GM15510 (cell line): ENCODE data around the gene ID2.

Experiments
- POLR2A ChIP-seq: IDR thresholded peaks from 3 replicates; pipeline ENCODE4 v1.6.1; 2011; ENCODE audit warnings: borderline replicate concordance; ENCODE audit not compliant: insufficient read length; ENCODE audit errors: extremely low read depth

Gene ID2

DNA sequence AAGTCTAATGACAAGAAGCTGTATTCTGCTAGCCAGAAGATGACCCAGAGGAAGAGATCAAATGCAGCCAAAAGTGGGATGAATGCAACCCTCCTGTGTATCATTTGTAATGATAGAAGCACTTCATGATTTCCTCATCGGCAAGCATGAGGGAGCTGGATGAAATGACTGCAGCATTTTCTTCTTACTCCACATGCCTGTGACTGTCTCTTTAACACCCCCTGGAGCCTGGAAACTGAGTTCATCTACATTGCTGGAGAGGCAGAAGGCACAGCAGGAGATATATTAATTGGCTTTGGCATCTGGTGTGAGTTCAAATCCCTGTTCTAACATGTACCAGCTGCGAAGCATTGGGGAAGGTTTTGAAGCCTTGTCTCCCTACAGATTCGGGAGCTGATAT lies 37.7 kb downstream of the ID2 start:
- TF ChIP-seq POLR2A = no peak

DNA sequence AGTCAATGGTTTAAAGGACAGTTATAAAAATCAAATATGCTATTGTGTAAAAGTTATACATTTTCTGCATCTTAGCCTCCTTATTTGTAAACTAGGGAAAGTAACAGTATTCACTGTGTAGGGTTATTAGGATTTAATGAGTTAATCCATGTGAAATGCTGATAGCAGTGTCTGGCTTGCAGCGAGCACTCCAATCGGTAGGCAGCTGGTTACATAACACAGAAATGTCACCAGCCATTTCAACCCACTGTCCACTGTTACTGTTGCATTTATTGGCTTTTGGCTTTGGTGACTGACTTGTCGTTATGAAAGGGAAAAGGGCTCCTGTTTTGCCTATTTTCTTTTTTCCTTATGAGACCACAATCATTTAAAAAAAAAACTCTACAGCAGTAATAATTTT lies 38.9 kb downstream of the ID2 start:
- TF ChIP-seq POLR2A = no peak

- no peak for TF ChIP-seq POLR2A
These were observed 39.6 kb downstream of the ID2 start for GRCh38 chr2:8721410-8721809.

DNA sequence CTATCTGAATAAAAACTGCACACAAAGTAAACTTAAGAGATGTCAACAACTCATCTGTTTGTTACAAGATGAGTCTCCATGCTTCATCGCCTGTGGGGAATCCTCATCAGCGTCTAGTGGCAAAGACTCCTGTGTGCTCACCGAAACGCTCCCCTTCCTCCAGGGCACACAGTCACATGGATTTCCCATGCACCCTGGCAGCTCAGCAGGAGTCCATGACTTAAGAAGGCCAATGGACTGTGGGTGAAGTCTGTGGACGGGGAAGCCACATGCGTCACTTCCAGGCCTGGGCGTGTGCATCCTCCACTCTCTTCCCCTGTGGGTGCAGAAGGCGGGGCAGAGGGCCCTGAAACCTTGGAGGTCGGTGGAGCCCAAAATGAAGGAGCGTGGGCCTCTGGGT lies 41.1 kb downstream of the ID2 start:
- no peak for TF ChIP-seq POLR2A

- no peak for TF ChIP-seq POLR2A
These were observed 44.0 kb downstream of the ID2 start for GRCh38 chr2:8725838-8726237.

DNA sequence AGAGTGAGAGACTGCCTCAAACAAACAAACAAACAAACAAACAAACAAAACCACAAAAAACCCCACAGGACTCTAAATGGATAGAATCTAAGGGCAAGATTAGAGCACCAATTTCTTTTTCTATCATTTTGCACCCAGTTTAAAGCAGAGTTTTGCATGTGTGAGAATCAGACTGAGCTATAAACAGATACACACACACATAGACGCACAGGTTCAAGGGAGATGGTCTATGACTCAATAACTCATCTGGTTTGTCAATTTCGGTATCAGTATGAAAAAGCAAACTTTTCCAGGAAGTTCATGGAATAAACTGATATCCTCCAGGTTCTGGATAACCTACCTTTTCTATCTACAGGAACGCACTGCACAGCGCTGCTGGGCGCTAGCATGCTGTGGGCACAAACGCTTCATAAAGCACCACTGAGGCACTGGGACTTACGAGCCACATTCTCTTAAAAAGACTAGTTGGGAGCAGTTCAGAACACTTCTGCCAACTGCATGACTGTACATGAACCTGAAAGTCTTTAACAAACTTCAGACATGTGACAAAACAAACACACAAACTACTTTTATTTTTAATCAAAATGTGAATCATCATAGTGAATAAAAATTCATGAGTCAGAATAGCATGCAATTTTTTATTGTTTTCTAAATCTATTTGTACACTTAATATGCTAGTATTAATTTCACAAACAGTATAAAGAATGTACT lies 46.6 kb downstream of the ID2 start:
- TF ChIP-seq POLR2A = no peak

DNA sequence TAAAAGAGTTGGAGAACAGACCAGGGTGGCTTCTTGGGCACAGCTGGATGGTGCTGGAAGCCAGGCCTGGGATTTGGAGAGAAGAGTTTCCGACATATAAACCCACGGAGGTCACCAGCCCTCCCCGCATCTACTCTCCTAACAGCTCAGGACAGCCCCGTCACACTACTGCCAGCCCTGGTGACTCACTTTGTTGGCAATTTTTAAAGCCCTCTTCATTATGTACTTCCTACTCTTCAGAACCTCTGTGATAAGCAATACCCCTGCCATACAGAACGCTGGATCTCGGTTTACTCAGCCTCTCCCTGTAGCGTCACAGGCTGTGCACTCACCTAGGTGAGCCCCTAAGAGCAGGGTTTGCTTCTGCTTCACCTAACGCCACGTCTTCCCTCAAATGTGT lies 48.1 kb downstream of the ID2 start:
- TF ChIP-seq POLR2A = no peak

DNA sequence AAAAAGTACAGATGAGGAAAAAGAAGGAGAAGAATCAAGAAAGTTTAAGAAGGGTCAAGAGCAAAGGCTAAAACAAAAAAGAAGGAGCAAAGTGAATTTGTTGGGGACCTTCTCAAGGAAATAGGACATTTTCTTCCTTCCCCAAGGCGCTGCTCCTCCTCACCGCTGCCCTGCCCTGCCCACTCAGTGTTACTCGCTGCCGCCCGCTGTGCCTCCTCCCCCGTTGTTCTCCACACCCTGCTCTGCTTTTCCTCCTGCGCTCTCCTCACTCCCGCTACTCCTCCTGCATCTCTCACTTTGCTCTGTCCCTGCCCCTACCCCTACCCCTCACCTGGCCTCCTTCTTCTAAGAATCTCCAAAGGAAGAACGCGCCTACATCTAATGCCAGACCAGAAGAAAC lies 50.7 kb downstream of the ID2 start:
- no peak for TF ChIP-seq POLR2A
